Karpas-422 (cell line): ENCODE data around the gene PTPN6. TPM values are rescaled to one million over a fixed set of nuclear protein-coding genes. Genes with fewer than 3 reads are reported as not detected.

ENCODE experiments used
- DNase-seq: peaks from one replicate; pipeline ENCODE4 v3.0.0-alpha.2; 2015
- H2AFZ ChIP-seq: fragments of 200-600 bp; sonication (generic); 2 replicates; pipeline ENCODE4 v1.6.1; 2014; ENCODE audit warnings: antibody characterized with exemption, low read length, mixed read lengths
- H3K27ac ChIP-seq: fragments of 200-600 bp; sonication (generic); 2 replicates; pipeline ENCODE4 v1.5.1; 2014; ENCODE audit warnings: mild to moderate bottlenecking, low read length, moderate library complexity
- H3K27me3 ChIP-seq: fragments of 200-600 bp; sonication (generic); 2 replicates; pipeline ENCODE4 v1.6.1; 2014; ENCODE audit warnings: low read length, mixed read lengths
- H3K36me3 ChIP-seq: fragments of 200-600 bp; sonication (generic); 2 replicates; pipeline ENCODE4 v1.6.1; 2014; ENCODE audit warnings: low read length, mixed read lengths; ENCODE audit not compliant: insufficient read depth
- H3K4me1 ChIP-seq: fragments of 200-600 bp; sonication (generic); 2 replicates; pipeline ENCODE4 v1.6.1; 2014; ENCODE audit warnings: mild to moderate bottlenecking, low read length, mixed read lengths
- H3K4me2 ChIP-seq: fragments of 200-600 bp; sonication (generic); 2 replicates; pipeline ENCODE4 v1.6.1; 2014; ENCODE audit warnings: low read length, low read depth, mild to moderate bottlenecking; ENCODE audit not compliant: poor library complexity, severe bottlenecking
- H3K4me3 ChIP-seq: fragments of 200-600 bp; sonication (generic); 2 replicates; pipeline ENCODE4 v1.5.1; 2014; ENCODE audit warnings: mild to moderate bottlenecking, antibody characterized with exemption, low read length, mixed read lengths
- H3K79me2 ChIP-seq: fragments of 200-600 bp; sonication (generic); 2 replicates; pipeline ENCODE4 v1.6.1; 2014; ENCODE audit warnings: mild to moderate bottlenecking, low read length, mixed read lengths
- H3K9ac ChIP-seq: fragments of 200-600 bp; sonication (generic); 2 replicates; pipeline ENCODE4 v1.6.0; 2014; ENCODE audit warnings: low read length
- H3K9me2 ChIP-seq: fragments of 200-600 bp; sonication (generic), shearing (Covaris generic); replicated peaks from 2 replicates; pipeline ENCODE4 v1.6.0; 2014; ENCODE audit warnings: mild to moderate bottlenecking, low read length, moderate library complexity; ENCODE audit not compliant: insufficient read depth
- H3K9me3 ChIP-seq: fragments of 300-700, 200-600 bp; sonication (generic); 2 replicates; pipeline ENCODE4 v1.6.1; 2014; ENCODE audit warnings: low read length, mixed read lengths
- H4K20me1 ChIP-seq: fragments of 200-600 bp; sonication (generic); 2 replicates; pipeline ENCODE4 v1.6.1; 2014; ENCODE audit warnings: mild to moderate bottlenecking, antibody characterized with exemption, low read length, low read depth; ENCODE audit not compliant: insufficient read depth
- total RNA-seq: library from RNA; depleted of rRNA; stranded (reverse); fragments of >200 nt; shearing (Covaris generic); gene quantifications from 2 replicates; pipeline ENCODE4 v1.2.3, GENCODE V29; 2014; ENCODE audit warnings: low replicate concordance

The PTPN6 gene
- total RNA-seq, 1 experiment from 2014 or later, result 411 TPM

GRCh38 chr12:6980740-6981139, 29.6 kb downstream of the PTPN6 start:
- Histone ChIP-seq H3K4me2 (no peak overlapping the region), H3K9ac (no peak overlapping the region), H2AFZ (no peak overlapping the region), H4K20me1 (0 out of 2 replicates have a peak, but pooled peaks cover 4% of the 10 kb centered on the region), H3K9me2 (no peaks in the 10 kb centered on the region), H3K4me3 (no peak overlapping the region), H3K27me3 (no peaks in the 10 kb centered on the region), H3K79me2 (0 out of 2 replicates have a peak, but pooled peaks cover 6% of the 10 kb centered on the region), H3K9me3 (no peaks in the 10 kb centered on the region), H3K4me1 (no peaks in the 10 kb centered on the region; the same call in 1 of the 2 replicates), H3K27ac (no peak overlapping the region), H3K36me3 (peaks cover 51% of the 10 kb centered on the region)
- DNase-seq, result no peak

GRCh38 chr12:6981152-6982052, 30.2 kb downstream of the PTPN6 start:
- 0 out of 2 replicates have a peak, but pooled peaks cover 6% of the 10 kb centered on the region for H3K79me2 ChIP-seq
- peaks cover 49% of the 10 kb centered on the region for H3K36me3 ChIP-seq

GRCh38 chr12:6982532-6982931, 31.4 kb downstream of the PTPN6 start:
- no peak overlapping the region for H3K4me3 ChIP-seq
- no peaks in the 10 kb centered on the region for H3K9me3 ChIP-seq
- no peak overlapping the region for H2AFZ ChIP-seq
- 0 out of 2 replicates have a peak, but pooled peaks cover 6% of the 10 kb centered on the region for H3K79me2 ChIP-seq
- no peaks in the 10 kb centered on the region for H4K20me1 ChIP-seq
- no peak overlapping the region for H3K27ac ChIP-seq
- H3K9me2 ChIP-seq, result no peaks in the 10 kb centered on the region
- no peak overlapping the region for H3K4me2 ChIP-seq
- H3K27me3 ChIP-seq, result no peaks in the 10 kb centered on the region
- H3K4me1 ChIP-seq, result no peaks in the 10 kb centered on the region
- H3K36me3 ChIP-seq, result peaks cover 40% of the 10 kb centered on the region
- H3K9ac ChIP-seq, result no peak overlapping the region
- DNase-seq, result no peak

More at GRCh38 chr12:6981152-6982052, 30.2 kb downstream of the PTPN6 start:
- Histone ChIP-seq H3K4me1 (no peaks in the 10 kb centered on the region), H3K27ac (no peak overlapping the region), H3K27me3 (no peaks in the 10 kb centered on the region), H3K4me2 (no peak overlapping the region), H3K9me3 (no peaks in the 10 kb centered on the region), H3K9ac (no peak overlapping the region), H3K9me2 (no peaks in the 10 kb centered on the region), H2AFZ (no peak overlapping the region), H3K4me3 (no peak overlapping the region), H4K20me1 (0 out of 2 replicates have a peak, but pooled peaks cover 4% of the 10 kb centered on the region)
- no peak for DNase-seq

- H3K4me2 ChIP-seq, result no peak overlapping the region
- no peaks in the 10 kb centered on the region for H3K9me3 ChIP-seq
- H3K4me1 ChIP-seq, result no peaks in the 10 kb centered on the region
- no peak overlapping the region for H3K9ac ChIP-seq
- H3K4me3 ChIP-seq, result no peak overlapping the region
- H4K20me1 ChIP-seq, result no peaks in the 10 kb centered on the region
- H3K79me2 ChIP-seq, result peaks cover 20% of the 10 kb centered on the region; the same call in 1 of the 2 replicates
- DNase-seq, result no peak
- H3K27me3 ChIP-seq, result no peaks in the 10 kb centered on the region
- no peaks in the 10 kb centered on the region for H3K9me2 ChIP-seq
- H2AFZ ChIP-seq, result no peak overlapping the region
- no peak overlapping the region for H3K27ac ChIP-seq
- H3K36me3 ChIP-seq, result peaks cover 15% of the 10 kb centered on the region
Measured at GRCh38 chr12:6987956-6988553, 36.9 kb downstream of the PTPN6 start.

GRCh38 chr12:6996040-6996441, 44.9 kb downstream of the PTPN6 start:
- no peak overlapping the region for H3K4me2 ChIP-seq
- no peak overlapping the region for H3K9ac ChIP-seq
- H3K27me3 ChIP-seq, result no peaks in the 10 kb centered on the region
- peaks cover 14% of the 10 kb centered on the region for H3K4me1 ChIP-seq
- H2AFZ ChIP-seq, result no peak overlapping the region
- peaks cover 43% of the 10 kb centered on the region for H3K79me2 ChIP-seq
- no peak overlapping the region for H3K4me3 ChIP-seq
- no peaks in the 10 kb centered on the region for H3K9me3 ChIP-seq
- H3K36me3 ChIP-seq, result peaks cover 26% of the 10 kb centered on the region; the same call in 1 of the 2 replicates
- H4K20me1 ChIP-seq, result 0 out of 2 replicates have a peak, but pooled peaks cover 2% of the 10 kb centered on the region
- DNase-seq, result no peak
- H3K27ac ChIP-seq, result no peak overlapping the region
- H3K9me2 ChIP-seq, result no peaks in the 10 kb centered on the region

- peaks cover 46% of the 10 kb centered on the region for H3K79me2 ChIP-seq
- no peak overlapping the region for H3K4me2 ChIP-seq
- H2AFZ ChIP-seq, result no peak overlapping the region
- H3K9me3 ChIP-seq, result no peaks in the 10 kb centered on the region
- H3K36me3 ChIP-seq, result peaks cover 31% of the 10 kb centered on the region; the same call in 1 of the 2 replicates
- H3K4me1 ChIP-seq, result peaks cover 18% of the 10 kb centered on the region
- DNase-seq, result no peak
- H3K9ac ChIP-seq, result no peak overlapping the region
- H3K27ac ChIP-seq, result peak overlapping the region; percentile 20; the same call in 1 of the 2 replicates
- H3K9me2 ChIP-seq, result no peaks in the 10 kb centered on the region
- H3K27me3 ChIP-seq, result no peaks in the 10 kb centered on the region
- no peak overlapping the region for H3K4me3 ChIP-seq
- 0 out of 2 replicates have a peak, but pooled peaks cover 2% of the 10 kb centered on the region for H4K20me1 ChIP-seq
Measured at GRCh38 chr12:6998715-6999451, 47.7 kb downstream of the PTPN6 start.

- no peak overlapping the region for H3K4me3 ChIP-seq
- H3K27ac ChIP-seq, result no peak overlapping the region
- no peaks in the 10 kb centered on the region for H3K27me3 ChIP-seq
- peaks cover 34% of the 10 kb centered on the region for H3K4me1 ChIP-seq
- DNase-seq, result no peak
- H3K9me2 ChIP-seq, result no peaks in the 10 kb centered on the region
- no peak overlapping the region for H3K9ac ChIP-seq
- H2AFZ ChIP-seq, result no peak overlapping the region
- H3K36me3 ChIP-seq, result peaks cover 30% of the 10 kb centered on the region; the same call in 1 of the 2 replicates
- 0 out of 2 replicates have a peak, but pooled peaks cover 2% of the 10 kb centered on the region for H4K20me1 ChIP-seq
- peaks cover 59% of the 10 kb centered on the region for H3K79me2 ChIP-seq
- H3K9me3 ChIP-seq, result no peaks in the 10 kb centered on the region
- H3K4me2 ChIP-seq, result no peak overlapping the region
Measured at GRCh38 chr12:7001921-7002591, 50.9 kb downstream of the PTPN6 start.
